ENCODE data around the gene RABGAP1. TPM values are rescaled to one million over a fixed set of nuclear protein-coding genes. Genes with fewer than 3 reads are reported as not detected.

RABGAP1 gene
- total RNA-seq, 1 experiment from 2014 or later = 55.4 TPM

- Histone ChIP-seq H3K27me3 (replicated peaks; ENCODE audit: control insufficient read depth, insufficient read depth, low read length) (no peaks in the 10 kb centered on the region), H3K4me1 (no peaks in the 10 kb centered on the region), H3K9me3 (no peaks in the 10 kb centered on the region), H3K36me3 (ENCODE audit: control insufficient read depth, insufficient read depth, low read length) (peaks cover 1% of the 10 kb centered on the region; the same call in 1 of the 2 replicates), H3K4me3 (ENCODE audit: low read depth, low read length) (no peak overlapping the region)
- DNase-seq = no peak
- POLR2A ChIA-PET = no interaction called here
- CTCF ChIA-PET = no interaction called here
- Mint-ChIP-seq H3K27ac (ENCODE audit: unreplicated experiment) (no peak overlapping the region), H3K36me3 (ENCODE audit: insufficient read depth, unreplicated experiment) (peaks cover 64% of the 10 kb centered on the region), H3K4me3 (ENCODE audit: unreplicated experiment) (no peak overlapping the region), H3K4me1 (ENCODE audit: low read depth, unreplicated experiment) (no peaks in the 10 kb centered on the region), H3K9me3 (ENCODE audit: unreplicated experiment) (no peaks in the 10 kb centered on the region), H3K27me3 (ENCODE audit: insufficient read depth, unreplicated experiment) (no peaks in the 10 kb centered on the region)
- BruUV-seq (replicated peaks) = no TSS peak
- intact Hi-C loops (cut with micrococcal nuclease; ENCODE audit: unreplicated experiment) = no loop called here
- no peak for TF ChIP-seq CTCF (IDR thresholded peaks at IDR 0.05; ENCODE audit: insufficient read depth in 1 of 2, low read depth in 1 of 2, low read length in 1 of 2, severe bottlenecking in 1 of 2, unreplicated experiment in 1 of 2)
Observed at GRCh38 chr9:123011380-123011779, 70.6 kb downstream of the RABGAP1 start.

- no peak overlapping the region for H3K4me3 Mint-ChIP-seq (ENCODE audit: unreplicated experiment)
- H3K36me3 ChIP-seq (ENCODE audit: control insufficient read depth, insufficient read depth, low read length) = peaks cover 1% of the 10 kb centered on the region; the same call in 1 of the 2 replicates
- H3K4me1 Mint-ChIP-seq (ENCODE audit: low read depth, unreplicated experiment) = no peaks in the 10 kb centered on the region
Observed at GRCh38 chr9:123011878-123012528, 71.2 kb downstream of the RABGAP1 start.

GRCh38 chr9:123016631-123017030 is 75.8 kb downstream of the RABGAP1 start:
- peaks cover 73% of the 10 kb centered on the region for H3K36me3 Mint-ChIP-seq (ENCODE audit: insufficient read depth, unreplicated experiment)
- POLR2A ChIA-PET = no interaction called here

More at GRCh38 chr9:123011878-123012528, 71.2 kb downstream of the RABGAP1 start:
- H3K27ac Mint-ChIP-seq (ENCODE audit: unreplicated experiment) = no peak overlapping the region
- peaks cover 62% of the 10 kb centered on the region for H3K36me3 Mint-ChIP-seq (ENCODE audit: insufficient read depth, unreplicated experiment)
- DNase-seq = peak in 1 of 2 experiments; percentile 10
- no TSS peak for BruUV-seq (replicated peaks)
- H3K9me3 Mint-ChIP-seq (ENCODE audit: unreplicated experiment) = no peaks in the 10 kb centered on the region
- H3K9me3 ChIP-seq = no peaks in the 10 kb centered on the region
- H3K27me3 Mint-ChIP-seq (ENCODE audit: insufficient read depth, unreplicated experiment) = no peaks in the 10 kb centered on the region
- POLR2A ChIA-PET = no interaction called here
- H3K4me3 ChIP-seq (ENCODE audit: low read depth, low read length) = no peak overlapping the region
- no peak for TF ChIP-seq CTCF (IDR thresholded peaks at IDR 0.05; ENCODE audit: insufficient read depth in 1 of 2, low read depth in 1 of 2, low read length in 1 of 2, severe bottlenecking in 1 of 2, unreplicated experiment in 1 of 2)
- intact Hi-C loops (cut with micrococcal nuclease; ENCODE audit: unreplicated experiment) = no loop called here
- no peaks in the 10 kb centered on the region for H3K4me1 ChIP-seq
- CTCF ChIA-PET = no interaction called here
- H3K27me3 ChIP-seq (replicated peaks; ENCODE audit: control insufficient read depth, insufficient read depth, low read length) = no peaks in the 10 kb centered on the region

More at GRCh38 chr9:123016631-123017030, 75.8 kb downstream of the RABGAP1 start:
- no peak for TF ChIP-seq CTCF (IDR thresholded peaks at IDR 0.05; ENCODE audit: insufficient read depth in 1 of 2, low read depth in 1 of 2, low read length in 1 of 2, severe bottlenecking in 1 of 2, unreplicated experiment in 1 of 2)
- Histone ChIP-seq H3K27me3 (replicated peaks; ENCODE audit: control insufficient read depth, insufficient read depth, low read length) (no peaks in the 10 kb centered on the region), H3K4me3 (ENCODE audit: low read depth, low read length) (no peak overlapping the region), H3K36me3 (ENCODE audit: control insufficient read depth, insufficient read depth, low read length) (no peaks in the 10 kb centered on the region; the same call in none of the 2 replicates), H3K4me1 (no peaks in the 10 kb centered on the region), H3K9me3 (no peaks in the 10 kb centered on the region)
- BruUV-seq (replicated peaks) = no TSS peak
- no peaks in the 10 kb centered on the region for H3K4me1 Mint-ChIP-seq (ENCODE audit: low read depth, unreplicated experiment)
- no peak overlapping the region for H3K4me3 Mint-ChIP-seq (ENCODE audit: unreplicated experiment)
- H3K27ac Mint-ChIP-seq (ENCODE audit: unreplicated experiment) = no peak overlapping the region
- H3K9me3 Mint-ChIP-seq (ENCODE audit: unreplicated experiment) = no peaks in the 10 kb centered on the region
- intact Hi-C loops (cut with micrococcal nuclease; ENCODE audit: unreplicated experiment) = no loop called here
- CTCF ChIA-PET = no interaction called here
- H3K27me3 Mint-ChIP-seq (ENCODE audit: insufficient read depth, unreplicated experiment) = no peaks in the 10 kb centered on the region
- DNase-seq = no peak
